GM12878 (cell line): ENCODE data around the gene CMSS1. TPM values are rescaled to one million over a fixed set of nuclear protein-coding genes. Genes with fewer than 3 reads are reported as not detected.

Experiments used
- ATAC-seq: fragments of 200-7000 bp; cut with Tn5 transposase; 3 replicates; pipeline ENCODE4 v1.9.1; 2020; ENCODE audit warnings: mild to moderate bottlenecking, moderate library complexity
- BruUV-seq: library from RNA; stranded (reverse); fragments of 400-500 nt; replicated peaks from 2 replicates; lab custom pipeline; 2021; lab: Mats Ljungman, UMichigan
- CTCF ChIA-PET: fragments of 300-600 bp; sonication (Branson Sonifier 250); formaldehyde crosslinking; extraction: SDS; loops from one replicate; lab custom pipeline; 2021; ENCODE audit warnings: inconsistent platforms; lab: Yijun Ruan, JAX
- POLR2A ChIA-PET: fragments of 350-600 bp; formaldehyde crosslinking; extraction: SDS; loops from one replicate; lab custom pipeline; 2021; ENCODE audit warnings: inconsistent platforms; lab: Charles Lee
- RAD21 ChIA-PET: fragments of 300-600 bp; sonication (Branson Sonifier 250); formaldehyde crosslinking; loops from one replicate; lab custom pipeline; 2023; ENCODE audit warnings: antibody characterized with exemption; ENCODE audit not compliant: unreplicated experiment; lab: Charles Lee
- SMC1A ChIA-PET: fragments of 300-600 bp; sonication (Branson Sonifier 250); formaldehyde crosslinking; loops from one replicate; lab custom pipeline; 2023; ENCODE audit not compliant: unreplicated experiment, uncharacterized antibody; lab: Charles Lee
- DNase-seq: peaks from one replicate; pipeline ENCODE4 v3.0.0-alpha.2; 2011; ENCODE audit warnings: low read depth, low spot score
- FAIRE-seq: peaks from 3 replicates; lab custom pipeline; 2011; peaks lifted over from hg19 to GRCh38; lab: Jason Lieb, UNC
- H2AFZ ChIP-seq: 2 replicates; pipeline ENCODE4 v1.6.0; 2011; ENCODE audit warnings: low read depth, low read length, control low read depth; ENCODE audit not compliant: control insufficient read depth
- H3K27ac ChIP-seq: 2 replicates; pipeline ENCODE4 v1.5.1; 2011; ENCODE audit warnings: control low read depth; ENCODE audit not compliant: control insufficient read depth, insufficient read depth
- H3K27me3 ChIP-seq, 2 experiments: replicated peaks in 1 of 2; 2 replicates each; pipeline versions ENCODE4 v1.6.0 to v1.6.1; 2011; ENCODE audit warnings: low read length in 1 of 2; ENCODE audit not compliant: control insufficient read depth in 2 of 2, insufficient read depth in 2 of 2
- H3K36me3 ChIP-seq, 2 experiments: 2 replicates each; pipeline ENCODE4 v1.5.1; 2011; ENCODE audit warnings: low read length in 1 of 2; ENCODE audit not compliant: control insufficient read depth in 2 of 2, insufficient read depth in 2 of 2
- H3K4me1 ChIP-seq: 2 replicates; pipeline ENCODE4 v1.6.1; 2011; ENCODE audit warnings: mild to moderate bottlenecking, low read length, moderate library complexity, mixed read lengths; ENCODE audit not compliant: control insufficient read depth, insufficient read depth
- H3K4me2 ChIP-seq: 2 replicates; pipeline ENCODE4 v1.6.0; 2011; ENCODE audit warnings: control low read depth; ENCODE audit not compliant: control insufficient read depth, insufficient read depth
- H3K4me3 ChIP-seq: fragments of 200-600 bp; sonication (generic); 2 replicates; pipeline ENCODE4 v1.5.1; 2016
- H3K79me2 ChIP-seq: 2 replicates; pipeline ENCODE4 v1.6.0; 2011; ENCODE audit warnings: low read length; ENCODE audit not compliant: control insufficient read depth, insufficient read depth
- H3K9ac ChIP-seq: 2 replicates; pipeline ENCODE4 v1.8.0; 2011; ENCODE audit warnings: low read length, control low read depth, mixed read lengths; ENCODE audit not compliant: control insufficient read depth, insufficient read depth
- H3K9me3 ChIP-seq: replicated peaks from 3 replicates; pipeline ENCODE4 v1.5.1; 2011; ENCODE audit warnings: mild to moderate bottlenecking, low read length; ENCODE audit not compliant: control insufficient read depth, insufficient read depth
- H4K20me1 ChIP-seq: 2 replicates; pipeline ENCODE4 v1.6.0; 2011; ENCODE audit not compliant: control insufficient read depth, insufficient read depth
- BCL11A ChIP-seq: IDR thresholded peaks from 2 replicates; pipeline ENCODE4 v1.6.1; 2011; ENCODE audit warnings: low read depth, low read length
- EZH2 ChIP-seq: IDR thresholded peaks from 2 replicates; pipeline ENCODE4 v1.6.1; 2012; ENCODE audit warnings: low read depth, mild to moderate bottlenecking, control low read depth, inconsistent platforms, low read length, borderline replicate concordance; ENCODE audit not compliant: control insufficient read depth
- FOS ChIP-seq: IDR thresholded peaks from 3 replicates; pipeline ENCODE4 v1.6.1; 2011; ENCODE audit warnings: borderline replicate concordance; ENCODE audit not compliant: insufficient read length; ENCODE audit errors: extremely low read depth
- IRF4 ChIP-seq: IDR thresholded peaks from 2 replicates; pipeline ENCODE4 v1.6.1; 2011; ENCODE audit warnings: low read depth, low read length
- MAX ChIP-seq: IDR thresholded peaks from 2 replicates; pipeline ENCODE4 v1.6.1; 2012; ENCODE audit warnings: low read depth, low read length, improper control_type of control experiment
- NFYB ChIP-seq: IDR thresholded peaks from 2 replicates; pipeline ENCODE4 v1.6.1; 2011; ENCODE audit warnings: low read depth, mild to moderate bottlenecking, low read length, improper control_type of control experiment, moderate library complexity; ENCODE audit not compliant: insufficient read depth
- POLR2A ChIP-seq: IDR thresholded peaks from 2 replicates; pipeline ENCODE4 v1.6.1; 2011; ENCODE audit warnings: low read depth, mild to moderate bottlenecking, low read length
- ZNF592 ChIP-seq: fragments of 450-650 bp; IDR thresholded peaks from 2 replicates; pipeline ENCODE4 v1.6.1; 2017; ENCODE audit warnings: mild to moderate bottlenecking, moderate library complexity
- in situ Hi-C: fragments of 300-500 bp; cut with MboI; formaldehyde crosslinking; loops from 9 replicates; pipeline ENCODE4 v1.14.3; 2018; ENCODE audit warnings: mixed read lengths
- intact Hi-C: fragments of 100-400 bp; cut with micrococcal nuclease; formaldehyde crosslinking; loops from one replicate; pipeline ENCODE4 v1.14.2; 2022; ENCODE audit not compliant: unreplicated experiment
- polyA plus RNA-seq, 11 experiments: library from polyadenylated mRNA; depleted of rRNA in 4 of 11; unstranded in 6 of 11; stranded (reverse) in 5 of 11; fragments of >200 nt; fragmentation: Nextera tagmentation in 4 of 11; fragmentation: Illumina TruSeq in 1 of 11; extraction: Ambion mirVana in 4 of 11; extraction: Trizol in 1 of 11; gene quantifications; 1 replicate in 1 of 11; 2 replicates in 10 of 11; pipeline versions ENCODE4 v1.2.1 to v1.2.3, GENCODE V29; 2011 to 2016; ENCODE audit warnings: inconsistent platforms in 2 of 11, missing spikeins in 2 of 11, low read depth in 1 of 11
- total RNA-seq, 4 experiments: library from RNA; depleted of rRNA in 3 of 4; stranded (reverse); fragments of >200 nt in 3 of 4; fragmentation: Illumina TruSeq in 1 of 4; extraction: Trizol in 1 of 4; gene quantifications; 2 replicates each; pipeline versions ENCODE4 v1.2.1 to v1.2.3, GENCODE V29; 2013 to 2021

CMSS1 gene
- total and polyA plus RNA-seq, 10 of the 15 experiments (the other 5 are each of a cell fraction or from before 2014, with no cell fraction given): 31.0 to 118 (median 70.1) TPM

GRCh38 chr3:99919694-99920093, 102.0 kb downstream of the CMSS1 start:
- Histone ChIP-seq H3K9ac (no peak overlapping the region), H3K36me3 (no peaks in the 10 kb centered on the region), H3K4me3 (no peak overlapping the region), H3K4me2 (no peak overlapping the region), H4K20me1 (no peaks in the 10 kb centered on the region), H3K4me1 (peaks cover 4% of the 10 kb centered on the region), H3K27me3 (no peaks in the 10 kb centered on the region), H3K9me3 (no peaks in the 10 kb centered on the region), H3K79me2 (no peaks in the 10 kb centered on the region)
- intact Hi-C loops (no loop called here), in situ Hi-C loops (loop anchor here (10.0 kb wide), 1 partner anchor 65 kb away; no protein-coding TSS in a partner anchor)
- SMC1A ChIA-PET: interaction anchor here (0.6 to 1.5 kb wide), 5 partner anchors 10 to 30 kb away, joined by 3 to 4 read pairs (median 3); no protein-coding TSS in a partner anchor
- no peak for FAIRE-seq
- RAD21 ChIA-PET: no interaction called here
- no peak for ATAC-seq
- CTCF ChIA-PET: no interaction called here
- TF ChIP-seq MAX: no peak
- no peak for TF ChIP-seq FOS
- TF ChIP-seq ZNF592: no peak
- no peak for TF ChIP-seq POLR2A
- TF ChIP-seq BCL11A: no peak
- no peak for TF ChIP-seq NFYB
- no peak for TF ChIP-seq IRF4
- no peak for TF ChIP-seq EZH2
- TF ChIP-seq, all 136 proteins: peak for 0
- no peak overlapping the region for H2AFZ ChIP-seq
- H3K27ac ChIP-seq: no peak overlapping the region
- POLR2A ChIA-PET: interaction anchor here (0.9 kb wide), 1 partner anchor 146 kb away, joined by 3 read pairs; no protein-coding TSS in a partner anchor
- DNase-seq: no peak
- BruUV-seq: no TSS peak
